K562 (cell line): Measurements from ENCODE around the gene NAV2. TPM values are rescaled to one million over a fixed set of nuclear protein-coding genes. Genes with fewer than 3 reads are reported as not detected.

Experiments
- ATAC-seq: fragments of 200-7000 bp; cut with Tn5 transposase; 3 replicates; pipeline ENCODE4 v1.9.1; 2020; ENCODE audit warnings: moderate library complexity
- BruUV-seq: library from RNA; stranded (reverse); fragments of 400-500 nt; replicated peaks from 2 replicates; lab custom pipeline; 2021; lab: Mats Ljungman, UMichigan
- CTCF ChIA-PET: fragments of 300-600 bp; formaldehyde crosslinking; extraction: SDS; loops from one replicate; lab custom pipeline; 2021; ENCODE audit warnings: low intra/inter-chr PET ratio; lab: Yijun Ruan, JAX
- POLR2A ChIA-PET: fragments of 300-600, 350-650 bp; sonication (Branson Sonifier 250); formaldehyde crosslinking; extraction: SDS; loops from one replicate; lab custom pipeline; 2021; ENCODE audit warnings: antibody characterized with exemption, inconsistent platforms; lab: Yijun Ruan, JAX
- DNase-seq, 4 experiments: peaks; one replicate each; pipeline versions ENCODE4 v3.0.0 to v3.0.0-alpha.2; 2011 to 2018; ENCODE audit warnings: low spot score in 3 of 4, mixed read lengths in 3 of 4; ENCODE audit errors: extremely low read depth in 1 of 4
- FAIRE-seq: peaks from 2 replicates; lab custom pipeline; 2011; peaks lifted over from hg19 to GRCh38; lab: Jason Lieb, UNC
- H2AFZ ChIP-seq: 2 replicates; pipeline ENCODE4 v1.6.0; 2011; ENCODE audit warnings: low read depth, low read length, control low read depth, inconsistent platforms
- H3K27ac ChIP-seq: fragments of 200-600 bp; 3 replicates; pipeline ENCODE4 v1.8.0; 2011; ENCODE audit warnings: low read depth, mild to moderate bottlenecking, control low read depth, inconsistent platforms, low read length, moderate library complexity, mixed read lengths; ENCODE audit errors: extremely low read depth
- H3K27me3 ChIP-seq, 2 experiments: fragments of 300-600 bp in 1 of 2; 2 replicates in 1 of 2; 3 replicates in 1 of 2; pipeline versions ENCODE4 v1.6.0 to v1.8.0; 2011; ENCODE audit warnings: inconsistent platforms in 2 of 2, low read length in 2 of 2, mild to moderate bottlenecking in 1 of 2, mixed read lengths in 1 of 2, moderate library complexity in 1 of 2; ENCODE audit not compliant: control insufficient read depth in 2 of 2, insufficient read depth in 2 of 2
- H3K36me3 ChIP-seq: fragments of 300-600 bp; 3 replicates; pipeline ENCODE4 v1.8.0; 2011; ENCODE audit warnings: mild to moderate bottlenecking, low read length, inconsistent platforms; ENCODE audit not compliant: control insufficient read depth, insufficient read depth
- H3K4me1 ChIP-seq, 2 experiments: fragments of 200-600 bp in 1 of 2; replicated peaks in 1 of 2; 2 replicates in 1 of 2; 3 replicates in 1 of 2; pipeline versions ENCODE4 v1.5.1 to v1.8.0; 2011; ENCODE audit warnings: inconsistent platforms in 2 of 2, low read length in 2 of 2, mild to moderate bottlenecking in 1 of 2, mixed read lengths in 1 of 2, moderate library complexity in 1 of 2; ENCODE audit not compliant: control insufficient read depth in 2 of 2, insufficient read depth in 2 of 2
- H3K4me2 ChIP-seq: 2 replicates; pipeline ENCODE4 v1.6.1; 2011; ENCODE audit warnings: low read length, control low read depth, inconsistent platforms, mixed read lengths; ENCODE audit not compliant: insufficient read depth
- H3K4me3 ChIP-seq: fragments of 200-600 bp; sonication (generic), shearing (Covaris generic); 2 replicates; pipeline ENCODE4 v1.5.1; 2016; ENCODE audit warnings: control low read depth, inconsistent platforms
- H3K79me2 ChIP-seq: fragments of 200-600 bp; 3 replicates; pipeline ENCODE4 v1.8.0; 2011; ENCODE audit warnings: low read length, inconsistent platforms; ENCODE audit not compliant: control insufficient read depth, insufficient read depth
- H3K9ac ChIP-seq, 2 experiments: 2 replicates each; pipeline versions ENCODE4 v1.6.0 to v1.6.1; 2011; ENCODE audit warnings: low read depth in 2 of 2, low read length in 2 of 2, control low read depth in 1 of 2, inconsistent platforms in 1 of 2, mild to moderate bottlenecking in 1 of 2, mixed read lengths in 1 of 2; ENCODE audit not compliant: insufficient read depth in 1 of 2
- H3K9me1 ChIP-seq: one replicate; pipeline ENCODE4 v1.6.0; 2011; ENCODE audit warnings: inconsistent platforms, mild to moderate bottlenecking, low read length, moderate library complexity; ENCODE audit not compliant: control insufficient read depth, insufficient read depth
- H3K9me3 ChIP-seq: replicated peaks from 2 replicates; pipeline ENCODE4 v1.5.1; 2011; ENCODE audit warnings: low read depth, low read length, inconsistent platforms; ENCODE audit not compliant: control insufficient read depth, insufficient read depth
- H4K20me1 ChIP-seq: replicated peaks from 2 replicates; pipeline ENCODE4 v1.6.1; 2011; ENCODE audit warnings: low read length, inconsistent platforms, mixed read lengths; ENCODE audit not compliant: control insufficient read depth, insufficient read depth
- ARID3B ChIP-seq: fragments of 250-450 bp; sonication (Bioruptor Pico); IDR thresholded peaks from 2 replicates; pipeline ENCODE4 v1.4.0; 2020; ENCODE audit warnings: borderline replicate concordance
- ARNT ChIP-seq, 2 experiments: fragments of 450-650 bp; IDR thresholded peaks; 2 replicates each; pipeline ENCODE4 v1.6.1; 2016; ENCODE audit warnings: mild to moderate bottlenecking in 1 of 2
- DLX4 ChIP-seq: fragments of 250-450 bp; sonication (Bioruptor Pico); IDR thresholded peaks from 2 replicates; pipeline ENCODE4 v1.6.1; 2021; ENCODE audit warnings: mild to moderate bottlenecking
- ETV5 ChIP-seq: sonication (generic); formaldehyde crosslinking; IDR thresholded peaks from 2 replicates; pipeline ENCODE4 v1.4.0; 2020; ENCODE audit warnings: low read depth, mild to moderate bottlenecking, missing genetic modification reagents
- GTF2E2 ChIP-seq: fragments of 200-800 bp; sonication (Bioruptor generic); IDR thresholded peaks from 2 replicates; pipeline ENCODE4 v1.6.1; 2016; ENCODE audit warnings: missing genetic modification characterization, missing compliant biosample characterization
- HES1 ChIP-seq: fragments of 450-650 bp; IDR thresholded peaks from 2 replicates; pipeline ENCODE4 v1.6.1; 2016; ENCODE audit warnings: low read depth, mild to moderate bottlenecking, moderate library complexity
- KAT7 ChIP-seq: sonication (generic); formaldehyde crosslinking; IDR thresholded peaks from 2 replicates; pipeline ENCODE4 v1.8.0; 2022; ENCODE audit warnings: missing genetic modification reagents, mild to moderate bottlenecking, borderline replicate concordance
- MAZ ChIP-seq, 2 experiments: fragments of 450-650 bp in 1 of 2; sonication (generic) in 1 of 2; formaldehyde crosslinking; IDR thresholded peaks in 1 of 2; conservative IDR thresholded peaks in 1 of 2; 2 replicates each; pipeline versions ENCODE4 v1.4.0 to v1.5.0; 2020; ENCODE audit warnings: mild to moderate bottlenecking in 1 of 2, missing genetic modification reagents in 1 of 2
- PATZ1 ChIP-seq: fragments of 250-450 bp; sonication (Bioruptor Pico); IDR thresholded peaks from 2 replicates; pipeline ENCODE4 v1.5.0; 2020; ENCODE audit warnings: mild to moderate bottlenecking, borderline replicate concordance
- SIRT6 ChIP-seq: IDR thresholded peaks from one replicate; pipeline ENCODE4 v1.6.1; 2012; ENCODE audit warnings: low read depth, mild to moderate bottlenecking, control low read depth, inconsistent platforms, low read length, moderate library complexity
- ZMIZ1 ChIP-seq, 2 experiments: fragments of 150-350 bp in 1 of 2; IDR thresholded peaks; 2 replicates each; pipeline ENCODE4 v1.6.1; 2012 to 2016; ENCODE audit warnings: low read depth in 2 of 2, low read length in 2 of 2, mild to moderate bottlenecking in 1 of 2, moderate library complexity in 1 of 2
- ZNF24 ChIP-seq: fragments of 450-650 bp; IDR thresholded peaks from 2 replicates; pipeline ENCODE4 v1.6.1; 2016
- ZNF354B ChIP-seq: fragments of 250-450 bp; sonication (Bioruptor Pico); IDR thresholded peaks from 2 replicates; pipeline ENCODE4 v1.4.0; 2020
- WGBS: fragments of 100-300 bp; shearing (Covaris generic); methylation state at CpG from one replicate; pipeline ENCODE4 v1.1.6; 2016; ENCODE audit warnings: low coverage, mixed read lengths; ENCODE audit not compliant: insufficient coverage; ENCODE audit errors: missing lambda C conversion rate; 5-methylcytosine and 5-hydroxymethylcytosine counted together
- in situ Hi-C: fragments of 300-500 bp; cut with MboI; formaldehyde crosslinking; loops from 4 replicates; pipeline ENCODE4 v1.15.0; 2018; ENCODE audit warnings: inconsistent platforms, mixed read lengths
- intact Hi-C: fragments of 100-400 bp; cut with micrococcal nuclease; formaldehyde crosslinking; loops from 2 replicates; pipeline ENCODE4 v1.14.2; 2022
- polyA plus RNA-seq, 8 experiments: library from polyadenylated mRNA; depleted of rRNA in 4 of 8; stranded (reverse) in 5 of 8; unstranded in 3 of 8; fragments of >200 nt; fragmentation: Nextera tagmentation in 2 of 8; fragmentation: Illumina TruSeq in 1 of 8; extraction: Ambion mirVana in 2 of 8; extraction: Trizol in 1 of 8; gene quantifications; 2 replicates each; pipeline versions ENCODE4 v1.2.1 to v1.2.3, GENCODE V29; 2011 to 2014; ENCODE audit warnings: inconsistent platforms in 1 of 8, missing spikeins in 1 of 8
- total RNA-seq, 7 experiments: library from RNA; depleted of rRNA in 6 of 7; stranded (reverse); fragments of >200 nt in 6 of 7; fragmentation: Illumina TruSeq in 2 of 7; extraction: Trizol in 2 of 7; gene quantifications; 2 replicates each; pipeline versions ENCODE4 v1.2.1 to v1.2.3, GENCODE V29; 2011 to 2021; ENCODE audit warnings: low replicate concordance in 1 of 7

Gene NAV2
- total and polyA plus RNA-seq, 9 of the 15 experiments (the other 6 are each of a cell fraction or from before 2014, with no cell fraction given): 0.03 to 0.35 (median 0.05) TPM

- no peaks in the 10 kb centered on the region for H3K9me3 ChIP-seq
- no peak for TF ChIP-seq KAT7
- no peak for TF ChIP-seq ZNF24
- no peak for TF ChIP-seq ARID3B (CRISPR knock-in tag)
- no peak for TF ChIP-seq ETV5 (CRISPR knock-in tag)
- TF ChIP-seq DLX4: no peak
- no peak for TF ChIP-seq ARNT (IDR thresholded peaks at IDR 0.05)
- TF ChIP-seq ZMIZ1 (IDR thresholded peaks at IDR 0.05; ENCODE audit: low read depth in 2 of 2, low read length in 2 of 2): no peak
- TF ChIP-seq ZNF354B (CRISPR knock-in tag): no peak
- TF ChIP-seq HES1: no peak
- TF ChIP-seq PATZ1 (CRISPR knock-in tag): no peak
- no peak for TF ChIP-seq MAZ (CRISPR knock-in tag; conservative IDR thresholded peaks at IDR 0.05 in 1 of 2, IDR thresholded peaks at IDR 0.05 in 1 of 2)
- TF ChIP-seq GTF2E2: no peak
- TF ChIP-seq SIRT6: no peak
These were observed 15.8 kb downstream of the NAV2 start for GRCh38 chr11:19728436-19728835.

More at GRCh38 chr11:19728436-19728835, 15.8 kb downstream of the NAV2 start:
- in situ Hi-C loops: no loop called here
- ATAC-seq: no peak
- no peak overlapping the region for H3K4me3 ChIP-seq
- POLR2A ChIA-PET: no interaction called here
- no peaks in the 10 kb centered on the region for H3K9me1 ChIP-seq
- BruUV-seq: no TSS peak
- no peak overlapping the region for H3K9ac ChIP-seq
- CTCF ChIA-PET: no interaction called here
- H2AFZ ChIP-seq: no peak overlapping the region
- H3K27me3 ChIP-seq: no peaks in the 10 kb centered on the region; a peak in 1 of 5 replicates
- H3K4me2 ChIP-seq: no peak overlapping the region
- no peak overlapping the region for H3K27ac ChIP-seq
- H3K79me2 ChIP-seq: no peaks in the 10 kb centered on the region
- FAIRE-seq: no peak
- intact Hi-C loops: no loop called here
- WGBS: 2% methylated on average over 4 of the region's 4 CpGs
- H4K20me1 ChIP-seq: peaks cover 4% of the 10 kb centered on the region; the same call in 1 of the 2 replicates
- DNase-seq: no peak
- H3K36me3 ChIP-seq: no peaks in the 10 kb centered on the region
- H3K4me1 ChIP-seq: no peaks in the 10 kb centered on the region
